SIG-M5 treated with dmso at 0.1 percent for 504 hours (cell line): ENCODE results near the gene NUMBL.

Experiments
- DNase-seq: peaks from one replicate; lab custom pipeline; 2025; ENCODE audit not compliant: unreplicated experiment; lab: John Stamatoyannopoulos, UW

NUMBL gene

GRCh38 chr19:40716482-40717324 is 26.3 kb upstream of the NUMBL start, which contains the start of the genes COQ8B and ITPKC:
COQ8B (minus strand) TSS chr19:40716886; CDS start chr19:40714632, 2,254 bp downstream.
ITPKC (plus strand) TSS chr19:40717112; CDS start chr19:40717136, 24 bp downstream.
- DNase-seq, result peak; percentile 89

- DNase-seq, result peak; percentile 57
Observed at GRCh38 chr19:40716031-40716481, 25.6 kb upstream of the NUMBL start.

GRCh38 chr19:40714441-40715299 is 24.2 kb upstream of the NUMBL start:
- peak; percentile 89 for DNase-seq

- DNase-seq, result no peak
Observed at GRCh38 chr19:40713939-40714338, 23.5 kb upstream of the NUMBL start.

- DNase-seq, result no peak
Observed at GRCh38 chr19:40709817-40710216, 19.4 kb upstream of the NUMBL start.

GRCh38 chr19:40707615-40708014 is 17.2 kb upstream of the NUMBL start:
- DNase-seq, result no peak

- DNase-seq, result no peak
Observed at GRCh38 chr19:40705950-40706619, 15.6 kb upstream of the NUMBL start.

GRCh38 chr19:40705362-40705651 is 14.9 kb upstream of the NUMBL start:
- DNase-seq, result no peak

GRCh38 chr19:40704491-40705361 is 14.3 kb upstream of the NUMBL start:
- no peak for DNase-seq

- no peak for DNase-seq
Observed at GRCh38 chr19:40703029-40703755, 12.7 kb upstream of the NUMBL start.

- peak; percentile 22 for DNase-seq
Observed at GRCh38 chr19:40702337-40703012, 12.0 kb upstream of the NUMBL start.

- no peak for DNase-seq
Observed at GRCh38 chr19:40701758-40702157, 11.3 kb upstream of the NUMBL start.

- no peak for DNase-seq
Observed at GRCh38 chr19:40700083-40700482, 9.6 kb upstream of the NUMBL start.

- DNase-seq, result no peak
Observed at GRCh38 chr19:40697007-40697406, 6.6 kb upstream of the NUMBL start.

GRCh38 chr19:40695881-40696280 is 5.4 kb upstream of the NUMBL start:
- no peak for DNase-seq

GRCh38 chr19:40693896-40694295 is 3.4 kb upstream of the NUMBL start:
- no peak for DNase-seq

- no peak for DNase-seq
Observed at GRCh38 chr19:40693150-40693788, 2.8 kb upstream of the NUMBL start.

GRCh38 chr19:40692212-40692551 is 1.7 kb upstream of the NUMBL start:
- no peak for DNase-seq
